ENCODE data around the gene UNC80. TPM values are rescaled to one million over a fixed set of nuclear protein-coding genes. Genes with fewer than 3 reads are reported as not detected.

The UNC80 gene, protein sequence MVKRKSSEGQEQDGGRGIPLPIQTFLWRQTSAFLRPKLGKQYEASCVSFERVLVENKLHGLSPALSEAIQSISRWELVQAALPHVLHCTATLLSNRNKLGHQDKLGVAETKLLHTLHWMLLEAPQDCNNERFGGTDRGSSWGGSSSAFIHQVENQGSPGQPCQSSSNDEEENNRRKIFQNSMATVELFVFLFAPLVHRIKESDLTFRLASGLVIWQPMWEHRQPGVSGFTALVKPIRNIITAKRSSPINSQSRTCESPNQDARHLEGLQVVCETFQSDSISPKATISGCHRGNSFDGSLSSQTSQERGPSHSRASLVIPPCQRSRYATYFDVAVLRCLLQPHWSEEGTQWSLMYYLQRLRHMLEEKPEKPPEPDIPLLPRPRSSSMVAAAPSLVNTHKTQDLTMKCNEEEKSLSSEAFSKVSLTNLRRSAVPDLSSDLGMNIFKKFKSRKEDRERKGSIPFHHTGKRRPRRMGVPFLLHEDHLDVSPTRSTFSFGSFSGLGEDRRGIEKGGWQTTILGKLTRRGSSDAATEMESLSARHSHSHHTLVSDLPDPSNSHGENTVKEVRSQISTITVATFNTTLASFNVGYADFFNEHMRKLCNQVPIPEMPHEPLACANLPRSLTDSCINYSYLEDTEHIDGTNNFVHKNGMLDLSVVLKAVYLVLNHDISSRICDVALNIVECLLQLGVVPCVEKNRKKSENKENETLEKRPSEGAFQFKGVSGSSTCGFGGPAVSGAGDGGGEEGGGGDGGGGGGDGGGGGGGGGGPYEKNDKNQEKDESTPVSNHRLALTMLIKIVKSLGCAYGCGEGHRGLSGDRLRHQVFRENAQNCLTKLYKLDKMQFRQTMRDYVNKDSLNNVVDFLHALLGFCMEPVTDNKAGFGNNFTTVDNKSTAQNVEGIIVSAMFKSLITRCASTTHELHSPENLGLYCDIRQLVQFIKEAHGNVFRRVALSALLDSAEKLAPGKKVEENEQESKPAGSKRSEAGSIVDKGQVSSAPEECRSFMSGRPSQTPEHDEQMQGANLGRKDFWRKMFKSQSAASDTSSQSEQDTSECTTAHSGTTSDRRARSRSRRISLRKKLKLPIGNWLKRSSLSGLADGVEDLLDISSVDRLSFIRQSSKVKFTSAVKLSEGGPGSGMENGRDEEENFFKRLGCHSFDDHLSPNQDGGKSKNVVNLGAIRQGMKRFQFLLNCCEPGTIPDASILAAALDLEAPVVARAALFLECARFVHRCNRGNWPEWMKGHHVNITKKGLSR (N-terminal part only)
- not detected in 5 replicates for total RNA-seq (2022; extraction: Qiagen RNA extraction; ENCODE audit: low read depth)

DNA sequence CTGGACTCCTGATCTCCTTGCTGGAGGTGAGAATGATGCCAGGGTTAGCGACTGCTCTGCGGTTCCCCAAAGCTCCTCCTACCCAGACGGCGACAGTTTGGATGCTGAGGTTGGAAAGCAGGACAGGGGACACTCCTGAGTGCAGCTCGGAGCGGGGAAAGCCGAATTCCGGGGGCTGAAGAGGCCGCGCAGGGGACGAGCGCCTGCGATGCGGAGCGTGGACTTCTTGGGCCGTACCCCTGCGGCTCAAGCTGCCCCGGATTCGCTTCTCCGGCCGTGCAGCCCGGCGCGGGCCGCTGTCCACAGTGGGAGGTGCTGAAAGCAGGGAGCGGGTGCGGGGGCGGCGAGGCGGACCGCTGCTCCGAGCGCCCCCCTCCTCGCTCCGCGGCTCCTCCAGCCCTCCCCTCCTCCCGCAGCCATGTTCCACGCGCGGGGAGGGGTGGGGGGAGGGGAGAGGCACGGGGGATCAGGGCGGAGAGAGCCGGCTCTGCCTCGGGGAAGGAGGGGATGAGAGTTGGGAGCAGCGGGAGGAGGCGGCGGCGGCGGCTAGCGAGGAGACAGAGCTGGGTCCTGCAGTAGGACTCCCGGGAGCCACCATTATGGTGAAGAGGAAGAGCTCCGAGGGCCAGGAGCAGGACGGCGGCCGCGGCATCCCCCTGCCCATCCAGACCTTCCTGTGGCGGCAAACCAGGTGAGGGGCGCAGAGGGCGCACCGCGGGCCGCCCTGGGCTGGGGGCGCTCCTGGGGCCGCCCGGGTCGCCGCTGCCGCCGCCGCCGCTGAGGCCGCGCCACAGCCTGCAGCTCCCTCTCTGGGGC lies at the start of gene UNC80:
Gene UNC80 (plus strand): TSS at position 359 of the 816 bp plus-strand sequence. CDS start 241 bp downstream, at position 600.

DNA sequence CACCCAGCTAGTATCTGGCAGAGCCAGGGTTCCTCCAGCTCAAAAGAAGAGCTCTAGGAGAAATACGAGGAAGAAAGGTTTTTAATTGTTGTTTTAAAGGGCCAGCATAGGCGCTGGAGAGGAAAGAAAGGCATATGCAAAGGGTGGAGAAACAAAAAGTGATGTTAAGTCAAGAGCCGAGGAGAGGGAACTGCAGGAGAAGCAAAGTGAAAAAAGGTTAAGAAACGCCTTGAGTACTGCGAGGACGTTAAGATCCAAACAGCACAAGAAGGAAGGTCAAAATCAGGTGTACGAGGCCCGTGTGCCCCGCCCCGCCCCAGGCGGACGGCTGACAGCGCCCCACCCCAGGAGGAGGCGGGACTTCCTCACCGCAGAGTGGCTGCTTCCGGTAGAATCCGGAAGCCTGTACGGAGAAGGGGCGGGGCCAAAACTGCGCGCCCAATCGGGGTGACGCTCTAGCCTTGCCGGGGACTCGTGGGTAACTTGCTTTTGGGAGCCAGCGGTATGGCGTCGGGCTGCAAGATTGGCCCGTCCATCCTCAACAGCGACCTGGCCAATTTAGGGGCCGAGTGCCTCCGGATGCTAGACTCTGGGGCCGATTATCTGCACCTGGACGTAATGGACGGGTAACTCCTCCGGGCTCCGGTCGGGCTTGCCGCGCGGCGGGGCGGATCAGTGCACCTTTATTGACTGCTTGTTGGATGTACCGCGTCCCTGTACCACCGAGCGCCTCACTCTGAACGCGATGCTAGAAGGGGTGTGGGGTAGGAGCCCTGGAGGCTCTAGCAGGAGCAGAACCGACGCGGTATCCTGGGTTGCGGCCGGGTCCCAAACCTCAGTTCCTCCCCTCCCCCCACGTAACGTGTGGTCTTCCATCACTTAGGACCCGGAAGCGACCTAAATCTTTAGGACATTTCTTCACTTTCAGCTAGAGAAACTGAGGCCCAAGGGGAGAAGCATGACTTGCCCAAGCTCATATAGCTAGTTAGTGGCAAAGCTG lies 230.8 kb downstream of the UNC80 start, which contains the start of gene RPE:
Gene RPE (plus strand): TSS at position 481 of the 1,000 bp plus-strand sequence. CDS start 24 bp downstream, at position 505.

Other genes starting within 250 kb of the UNC80 start
- gene RPE, start 230.8 kb downstream of the UNC80 start, total RNA-seq (2022; extraction: Qiagen RNA extraction; ENCODE audit: low read depth), result 61.7 to 75.1 TPM (median 67.4 TPM) in 5 replicates